GM18517 (cell line): ENCODE measurements around the gene EML1.

Source experiments
- ATAC-seq: cut with Tn5 transposase; IDR thresholded peaks from one replicate; pipeline ENCODE4 v1.9.1; 2021; ENCODE audit warnings: mild to moderate bottlenecking, moderate library complexity; ENCODE audit not compliant: unreplicated experiment

The EML1 gene

GRCh38 chr14:99860219-99860618, 67.0 kb downstream of the EML1 start:
- ATAC-seq: no peak

DNA sequence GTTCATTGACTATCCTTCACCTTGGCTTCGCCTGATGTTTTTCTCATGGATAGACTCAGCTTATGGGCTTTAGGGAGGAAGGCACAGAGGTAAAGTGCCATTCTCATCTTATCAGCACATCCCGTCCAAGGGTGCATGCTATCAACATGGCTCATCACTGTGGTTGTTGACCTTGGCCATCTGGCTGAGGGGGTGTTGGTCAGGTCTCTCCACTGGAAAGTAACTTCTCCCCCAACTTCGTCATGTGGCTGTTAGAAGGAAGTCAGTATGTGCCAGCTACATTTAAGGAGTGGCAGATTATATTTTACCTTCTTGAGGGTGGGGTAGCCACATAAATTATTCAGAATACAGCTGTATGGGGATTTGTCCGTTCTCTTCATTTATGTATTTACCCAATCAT, 68.9 kb downstream of the EML1 start:
- ATAC-seq: no peak

DNA sequence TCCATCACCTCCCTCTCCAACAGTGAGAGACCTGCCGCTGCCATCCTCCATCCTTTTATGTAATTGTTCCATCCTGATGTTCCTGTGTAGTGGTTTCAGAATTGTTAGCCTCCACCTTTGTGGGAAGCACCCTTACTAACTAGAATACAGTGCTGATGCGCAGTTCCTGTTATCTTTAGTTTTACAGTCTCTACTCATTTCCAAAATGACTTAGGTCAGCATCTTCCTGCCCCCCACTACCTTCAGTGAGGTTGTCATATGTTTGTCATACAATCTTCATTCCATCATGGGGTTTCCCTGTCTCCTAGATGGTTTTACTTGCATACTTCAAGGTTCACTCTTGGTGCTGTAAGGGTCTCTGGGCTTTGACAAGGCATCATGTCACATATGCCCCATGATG, 69.8 kb downstream of the EML1 start:
- ATAC-seq: no peak

GRCh38 chr14:99865408-99865807, 72.2 kb downstream of the EML1 start:
- no peak for ATAC-seq

GRCh38 chr14:99870617-99871016, 77.4 kb downstream of the EML1 start:
- ATAC-seq: no peak

DNA sequence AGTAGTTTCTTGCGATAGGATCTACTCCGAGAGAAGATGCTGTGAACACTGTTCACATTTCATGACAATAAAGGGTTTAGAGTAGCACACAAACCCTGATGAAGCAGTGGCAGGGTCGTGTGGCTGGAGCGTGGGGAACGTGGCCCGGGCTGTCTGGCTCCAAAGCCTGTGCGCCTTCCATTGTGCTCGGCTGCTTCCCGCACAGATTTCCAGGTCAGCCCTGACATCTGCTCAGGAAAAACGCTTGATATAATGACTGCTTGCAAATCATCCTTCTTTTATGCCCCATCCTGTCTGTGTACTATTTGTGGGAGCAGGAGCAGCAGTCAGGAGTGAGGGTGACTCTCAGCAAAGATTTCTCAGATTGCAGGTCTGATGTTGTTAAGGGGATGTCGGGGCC, 78.6 kb downstream of the EML1 start:
- no peak for ATAC-seq

DNA sequence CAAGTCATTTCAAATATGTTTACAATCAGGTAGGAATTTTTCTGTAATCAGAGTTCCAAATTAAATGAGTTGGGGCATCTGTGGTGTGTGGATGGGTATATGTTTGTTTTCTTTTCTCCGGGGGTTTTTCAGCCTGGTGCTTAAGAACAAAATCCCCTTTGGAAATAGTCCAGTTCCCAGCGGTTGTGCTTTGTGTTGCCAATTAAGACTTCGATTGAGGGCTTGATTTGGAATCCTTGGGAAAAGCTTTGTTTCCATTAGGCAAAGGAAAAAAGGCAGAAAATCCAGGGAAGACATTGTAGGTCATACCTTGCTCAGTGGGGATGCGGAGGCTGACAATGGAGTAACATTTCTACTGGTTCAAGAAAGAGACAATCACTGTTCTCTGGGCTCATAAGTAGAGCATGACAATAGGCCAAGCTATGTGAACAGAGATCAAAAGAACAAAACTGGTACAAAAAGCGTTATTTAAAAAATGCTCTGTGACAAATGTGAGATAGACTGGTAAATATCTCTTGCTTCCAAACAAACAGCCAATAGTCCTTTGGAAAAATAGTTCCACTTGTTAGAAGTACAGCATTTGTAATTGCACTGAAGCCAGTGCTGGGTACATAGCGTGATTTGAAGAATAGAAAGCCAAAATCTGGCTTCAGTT, 79.7 kb downstream of the EML1 start:
- no peak for ATAC-seq

DNA sequence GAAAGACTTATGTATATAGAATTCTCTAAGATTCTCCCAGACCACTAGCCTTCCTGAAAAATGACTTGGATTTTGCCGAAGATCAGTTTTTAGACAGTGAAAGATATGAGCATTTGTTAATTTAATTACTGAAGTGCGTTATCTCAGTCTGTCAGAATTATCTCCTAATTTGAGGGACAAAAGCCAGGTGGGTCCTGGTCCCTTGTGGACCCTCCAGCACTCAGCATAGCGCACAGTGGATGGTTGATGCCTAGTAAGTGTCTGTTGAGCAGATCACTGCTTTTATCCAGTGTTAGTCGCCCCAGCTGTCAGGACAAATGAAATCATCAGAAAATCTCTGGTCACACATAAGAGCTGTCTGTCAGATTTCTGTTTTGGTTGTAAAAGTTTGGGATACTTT, 80.4 kb downstream of the EML1 start:
- no peak for ATAC-seq

GRCh38 chr14:99874306-99874705, 81.1 kb downstream of the EML1 start:
- no peak for ATAC-seq

DNA sequence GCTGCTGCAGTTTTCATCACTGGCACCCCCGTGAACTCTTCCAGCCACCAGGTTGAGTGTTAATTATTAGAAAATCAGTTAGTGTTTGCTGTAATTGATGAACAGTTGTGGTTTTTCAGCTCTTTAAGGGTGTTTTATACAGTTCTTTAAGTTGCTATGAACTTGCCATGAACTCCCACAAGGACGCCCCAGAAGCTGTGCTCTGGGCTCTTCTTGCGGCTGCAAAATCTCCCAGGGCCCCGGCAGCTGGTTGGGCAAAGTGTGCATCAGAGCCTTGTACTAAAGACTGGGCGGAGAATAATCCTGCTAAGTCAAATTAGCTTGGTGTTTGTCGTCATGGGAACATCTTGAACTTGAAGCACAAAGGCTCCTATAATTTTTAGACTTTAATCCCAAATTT, 82.2 kb downstream of the EML1 start:
- no peak for ATAC-seq

- no peak for ATAC-seq
Measured at GRCh38 chr14:99875836-99876235, 82.6 kb downstream of the EML1 start.

GRCh38 chr14:99876406-99876805, 83.2 kb downstream of the EML1 start:
- no peak for ATAC-seq

GRCh38 chr14:99878563-99878962, 85.3 kb downstream of the EML1 start:
- no peak for ATAC-seq

DNA sequence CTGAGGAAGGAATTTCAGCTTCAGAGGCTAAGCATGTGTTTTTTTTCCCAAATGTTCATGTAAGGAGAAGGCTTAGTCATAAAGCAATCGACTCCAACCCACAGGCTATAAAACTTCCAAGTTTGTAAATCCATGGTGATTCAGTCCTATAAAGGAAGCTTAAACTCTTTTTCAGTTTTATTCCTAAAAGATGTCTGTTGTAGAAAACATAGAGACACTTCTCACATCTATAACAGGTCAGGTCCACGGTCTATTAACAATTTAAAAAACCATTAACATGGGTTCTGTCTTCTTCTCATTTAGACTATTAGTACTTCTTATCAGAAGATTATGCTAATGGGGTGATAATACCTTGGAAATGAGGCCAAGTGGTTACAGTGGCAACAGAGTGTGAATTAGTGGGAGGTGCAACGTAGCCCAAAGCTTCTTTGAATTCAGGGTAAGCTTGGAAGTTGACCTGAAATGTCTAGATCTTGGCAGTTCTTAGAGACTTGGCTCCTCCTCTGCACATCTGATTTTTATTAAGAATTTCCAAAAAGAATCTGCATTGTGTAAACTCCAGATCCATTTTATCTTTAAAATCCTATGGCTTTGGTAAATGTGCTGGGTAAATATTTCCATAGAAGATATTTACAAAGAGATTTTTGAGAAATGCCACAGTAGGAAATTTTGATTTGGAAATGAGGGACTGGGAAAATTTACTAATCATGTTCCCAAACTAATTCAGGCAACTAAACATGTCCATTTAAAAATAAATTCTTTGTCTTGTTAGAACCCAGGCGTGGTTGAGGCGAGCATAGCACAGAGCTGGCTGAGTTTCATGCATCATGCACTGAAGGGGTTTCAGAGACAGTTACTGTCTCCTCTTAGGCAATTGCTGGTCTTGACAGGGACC, 86.4 kb downstream of the EML1 start:
- ATAC-seq: no peak

DNA sequence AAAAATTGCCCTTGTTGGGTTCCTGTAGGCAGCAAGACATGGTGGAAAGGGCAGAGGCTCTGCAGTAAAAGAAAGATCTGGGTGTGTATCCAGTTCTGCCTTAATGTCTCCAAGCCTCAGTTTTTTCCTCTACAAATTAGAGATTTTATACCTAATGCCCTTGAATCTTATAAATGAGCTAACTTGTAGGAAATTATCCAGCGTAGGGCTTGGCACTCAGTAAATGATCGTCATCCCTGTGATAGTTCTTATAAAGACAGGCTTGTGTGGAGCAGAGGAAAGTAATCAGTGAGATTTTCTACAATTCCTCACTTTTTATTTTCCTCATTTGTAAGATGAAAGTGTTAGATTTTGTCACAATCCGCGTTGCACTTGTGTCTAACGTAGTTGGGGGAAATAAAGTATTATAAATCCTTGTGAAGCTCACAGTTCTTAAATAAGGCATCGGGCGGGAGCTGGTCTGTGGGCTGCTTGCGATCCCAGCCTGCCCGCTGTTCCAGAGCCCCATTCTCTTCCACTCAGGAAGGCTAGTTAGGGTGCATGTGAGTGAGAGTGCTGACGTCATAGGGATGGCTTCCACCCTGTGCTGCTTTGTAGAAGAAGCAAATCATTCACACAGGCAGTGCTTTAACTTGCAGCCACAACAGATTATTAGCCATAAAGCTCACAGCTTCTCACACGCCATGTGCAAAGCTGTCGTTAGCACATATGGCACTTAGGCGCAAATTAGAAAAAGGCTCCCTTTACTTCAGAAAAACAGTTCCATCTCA, 87.6 kb downstream of the EML1 start:
- no peak for ATAC-seq

DNA sequence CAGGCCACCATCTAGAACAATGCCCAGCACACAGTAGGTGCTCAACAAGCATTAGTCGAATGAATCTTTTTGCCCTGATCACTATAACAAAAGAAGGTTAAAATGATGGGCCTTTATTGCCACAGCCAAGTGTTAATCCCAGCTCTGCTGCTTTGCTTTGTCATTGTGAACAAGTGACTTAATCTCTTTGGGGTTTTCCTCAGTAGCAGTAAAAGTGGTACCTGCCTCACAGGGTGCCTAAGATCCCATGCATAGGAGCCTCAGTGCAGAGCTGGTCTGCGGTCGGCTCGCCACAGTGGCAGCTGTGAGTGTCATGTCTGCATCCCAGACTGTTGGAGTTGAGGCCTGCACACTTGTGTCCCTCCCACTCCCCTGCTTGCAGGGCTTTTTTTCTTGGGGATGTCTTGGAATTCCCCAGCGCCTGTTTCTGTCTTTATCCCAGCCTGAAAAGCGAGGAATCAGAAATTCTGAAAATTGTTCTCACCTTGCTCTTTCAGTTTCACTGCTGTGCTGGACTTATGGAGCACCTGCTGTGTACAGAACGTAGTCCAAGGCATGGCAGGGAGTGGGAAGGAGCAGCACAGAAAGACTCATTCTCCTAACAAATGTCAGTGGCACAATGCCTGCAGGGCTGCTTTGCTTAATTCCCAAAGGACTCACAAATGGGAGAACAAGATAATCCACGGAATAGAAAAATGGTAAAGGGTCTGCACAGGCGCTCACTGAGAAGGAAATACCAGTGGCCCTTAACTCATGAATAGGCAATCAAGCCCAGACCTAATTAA, 90.8 kb downstream of the EML1 start:
- ATAC-seq: no peak

- no peak for ATAC-seq
Measured at GRCh38 chr14:99884834-99885648, 91.8 kb downstream of the EML1 start.

GRCh38 chr14:99885649-99885958, 92.4 kb downstream of the EML1 start:
- no peak for ATAC-seq

- no peak for ATAC-seq
Measured at GRCh38 chr14:99887407-99887806, 94.2 kb downstream of the EML1 start.

DNA sequence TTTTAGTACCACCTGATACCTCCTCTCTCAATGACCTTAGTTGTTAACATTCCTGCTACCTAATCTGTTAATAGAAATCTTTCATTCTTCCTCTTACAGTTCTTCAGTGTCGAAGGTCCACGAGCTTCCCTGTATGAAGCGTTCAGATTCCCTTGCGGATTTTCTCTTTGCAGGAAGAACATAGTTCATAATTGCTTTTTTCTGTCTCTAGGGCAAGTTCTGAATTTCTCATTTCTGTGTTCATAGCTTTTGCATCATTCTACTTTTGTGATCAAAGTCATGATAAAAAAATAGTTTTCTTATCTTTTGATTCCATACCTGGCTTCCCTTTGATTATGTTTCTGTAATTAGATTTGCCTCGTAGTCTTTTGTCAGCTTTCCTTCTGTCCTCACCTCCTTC, 94.9 kb downstream of the EML1 start:
- ATAC-seq: no peak
